Measurements from ENCODE around the gene TOP1. TPM values are rescaled to one million over a fixed set of nuclear protein-coding genes. Genes with fewer than 3 reads are reported as not detected.
A peak's percentile ranks its signal among the peaks of the same experiment; 100 is the strongest.

Gene TOP1
- total and polyA plus RNA-seq, 4 donors = 39.7 to 62.7 (median 51.7) TPM

DNA sequence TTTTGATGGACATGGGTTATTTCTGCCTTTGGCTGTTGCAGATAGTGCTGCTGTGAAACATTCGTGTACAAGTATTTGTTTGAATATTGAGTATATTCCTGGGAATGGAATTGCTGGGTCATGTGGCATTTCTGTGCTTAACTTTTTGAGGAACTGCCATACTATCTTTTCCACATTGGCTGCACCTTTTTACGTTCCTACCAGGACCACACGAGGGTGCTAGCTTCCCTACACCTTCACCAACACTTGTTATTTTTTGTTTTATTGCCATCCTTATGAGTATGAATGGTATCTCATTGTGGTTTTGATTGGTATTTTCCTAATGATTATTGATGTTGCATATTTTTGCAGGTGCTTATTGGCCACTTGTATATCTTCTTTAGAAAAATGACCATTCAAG lies 60.9 kb downstream of the TOP1 start:
- WGBS, 2 donors = 86 to 91% methylated on average over 3 of the region's 3 CpGs

DNA sequence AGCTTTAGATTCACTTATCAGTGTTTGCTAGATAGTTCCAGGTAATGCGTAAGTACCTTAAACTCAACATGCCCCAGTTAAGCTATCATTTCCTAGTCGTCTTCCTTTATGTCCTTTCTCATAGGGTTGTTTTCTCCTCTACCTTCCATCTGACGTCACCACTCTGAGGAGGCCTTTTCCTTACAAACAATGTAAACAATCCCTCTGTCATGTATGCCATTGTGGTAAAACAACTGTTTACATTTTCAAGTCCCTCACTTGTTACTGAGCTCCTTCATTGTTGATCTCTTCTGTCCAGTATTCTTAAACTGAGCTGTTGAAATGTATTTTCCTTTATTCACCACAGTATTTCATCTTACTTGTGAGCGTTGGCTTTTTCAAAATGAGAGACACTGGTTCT lies 63.3 kb downstream of the TOP1 start:
- Histone ChIP-seq H3K36me3 (ENCODE audit: control insufficient read depth in 4 of 4, insufficient read depth in 4 of 4, low read length in 4 of 4) (peaks cover 18 to 43% (median 38%) of the 10 kb centered on the region in 4 donors), H3K27ac (ENCODE audit: low read depth in 1 of 2, low read length in 1 of 2) (no peak overlapping the region)

More for the DNA sequence above, 60.9 kb downstream of the TOP1 start:
- Histone ChIP-seq H3K27me3 (ENCODE audit: control insufficient read depth in 3 of 3, insufficient read depth in 3 of 3, low read length in 2 of 3) (no peaks in the 10 kb centered on the region), H3K9me3 (ENCODE audit: control insufficient read depth in 4 of 4, insufficient read depth in 3 of 4, low read length in 3 of 4) (no peaks in the 10 kb centered on the region), H3K9ac (ENCODE audit: insufficient read depth in 1 of 2, low read length in 2 of 2) (no peak overlapping the region), H3K4me1 (ENCODE audit: control insufficient read depth in 5 of 5, insufficient read depth in 5 of 5, low read length in 5 of 5) (peaks cover 0 to 4% (median 0%) of the 10 kb centered on the region in 5 donors), H3K36me3 (ENCODE audit: control insufficient read depth in 4 of 4, insufficient read depth in 4 of 4, low read length in 4 of 4) (peaks cover 19 to 49% (median 35%) of the 10 kb centered on the region in 4 donors), H3K4me3 (no peak overlapping the region), H3K27ac (ENCODE audit: low read depth in 1 of 2, low read length in 1 of 2) (no peak overlapping the region)
- TF ChIP-seq, protein P1, sequence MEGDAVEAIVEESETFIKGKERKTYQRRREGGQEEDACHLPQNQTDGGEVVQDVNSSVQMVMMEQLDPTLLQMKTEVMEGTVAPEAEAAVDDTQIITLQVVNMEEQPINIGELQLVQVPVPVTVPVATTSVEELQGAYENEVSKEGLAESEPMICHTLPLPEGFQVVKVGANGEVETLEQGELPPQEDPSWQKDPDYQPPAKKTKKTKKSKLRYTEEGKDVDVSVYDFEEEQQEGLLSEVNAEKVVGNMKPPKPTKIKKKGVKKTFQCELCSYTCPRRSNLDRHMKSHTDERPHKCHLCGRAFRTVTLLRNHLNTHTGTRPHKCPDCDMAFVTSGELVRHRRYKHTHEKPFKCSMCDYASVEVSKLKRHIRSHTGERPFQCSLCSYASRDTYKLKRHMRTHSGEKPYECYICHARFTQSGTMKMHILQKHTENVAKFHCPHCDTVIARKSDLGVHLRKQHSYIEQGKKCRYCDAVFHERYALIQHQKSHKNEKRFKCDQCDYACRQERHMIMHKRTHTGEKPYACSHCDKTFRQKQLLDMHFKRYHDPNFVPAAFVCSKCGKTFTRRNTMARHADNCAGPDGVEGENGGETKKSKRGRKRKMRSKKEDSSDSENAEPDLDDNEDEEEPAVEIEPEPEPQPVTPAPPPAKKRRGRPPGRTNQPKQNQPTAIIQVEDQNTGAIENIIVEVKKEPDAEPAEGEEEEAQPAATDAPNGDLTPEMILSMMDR (IDR thresholded peaks at IDR 0.05; ENCODE audit: control extremely low read depth, extremely low read depth) = no peak
- no peak for ATAC-seq (ENCODE audit: insufficient read depth, low FRiP score)
- DNase-seq = no peak

DNA sequence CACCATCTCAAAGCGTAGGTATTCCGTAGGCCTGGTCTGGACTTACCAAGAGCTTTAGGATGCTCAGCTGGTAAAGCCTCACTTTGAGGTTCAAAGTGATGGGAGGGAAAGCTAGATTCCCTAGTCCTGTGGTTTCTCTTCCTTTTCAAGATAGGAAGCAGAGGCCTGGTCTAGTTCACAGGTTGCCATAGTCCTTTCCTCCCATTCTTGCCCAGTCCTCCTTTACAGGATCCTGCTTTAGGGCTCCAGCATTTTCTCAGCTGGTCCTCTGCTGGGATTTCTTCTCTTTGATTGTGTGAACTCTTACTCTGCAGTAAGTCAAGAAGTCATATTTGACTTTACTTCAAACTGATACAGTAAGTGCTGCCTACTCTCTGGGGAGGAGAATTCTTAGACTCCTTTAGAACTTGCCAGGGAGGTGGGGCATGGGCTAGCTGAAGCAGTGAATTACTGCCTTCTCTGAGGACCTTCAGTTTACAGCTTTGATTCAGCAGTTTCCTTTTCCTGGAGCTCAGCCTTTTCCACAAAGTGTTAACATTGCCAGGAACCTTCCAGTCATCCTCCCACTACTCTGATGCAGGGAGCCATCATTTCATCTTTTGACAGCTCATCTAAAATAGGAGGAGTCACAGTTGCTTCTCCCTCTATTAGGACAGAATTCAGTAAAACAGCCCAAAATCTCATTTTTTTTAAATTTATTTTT lies 65.9 kb downstream of the TOP1 start:
- Histone ChIP-seq H3K4me1 (ENCODE audit: control insufficient read depth in 5 of 5, insufficient read depth in 5 of 5, low read length in 5 of 5) (peaks cover 0 to 8% (median 0%) of the 10 kb centered on the region in 5 donors), H3K27me3 (ENCODE audit: control insufficient read depth in 3 of 3, insufficient read depth in 3 of 3, low read length in 2 of 3) (no peaks in the 10 kb centered on the region), H3K9ac (ENCODE audit: insufficient read depth in 1 of 2, low read length in 2 of 2) (no peak overlapping the region), H3K9me3 (ENCODE audit: control insufficient read depth in 4 of 4, insufficient read depth in 3 of 4, low read length in 3 of 4) (no peaks in the 10 kb centered on the region), H3K4me3 (no peak overlapping the region), H3K27ac (ENCODE audit: low read depth in 1 of 2, low read length in 1 of 2) (no peak overlapping the region), H3K36me3 (ENCODE audit: control insufficient read depth in 4 of 4, insufficient read depth in 4 of 4, low read length in 4 of 4) (peaks cover 21 to 55% (median 44%) of the 10 kb centered on the region in 4 donors)
- 98% methylated on average over 2 of the region's 2 CpGs for WGBS, 2 donors
- no peak for ATAC-seq (ENCODE audit: insufficient read depth, low FRiP score)
- DNase-seq = peak in 1 of 3 donors; percentile 13
- TF ChIP-seq, protein P1 (IDR thresholded peaks at IDR 0.05; ENCODE audit: control extremely low read depth, extremely low read depth) = no peak

More for the DNA sequence above, 63.3 kb downstream of the TOP1 start:
- H3K4me3 ChIP-seq = no peak overlapping the region
- ATAC-seq (ENCODE audit: insufficient read depth, low FRiP score) (no peak), DNase-seq (no peak)
- WGBS, 2 donors = 77 to 83% methylated on average over 4 of the region's 4 CpGs
- H3K9ac ChIP-seq (ENCODE audit: insufficient read depth in 1 of 2, low read length in 2 of 2) = no peak overlapping the region
- TF ChIP-seq, protein P1 (IDR thresholded peaks at IDR 0.05; ENCODE audit: control extremely low read depth, extremely low read depth) = no peak
- H3K9me3 ChIP-seq (ENCODE audit: control insufficient read depth in 4 of 4, insufficient read depth in 3 of 4, low read length in 3 of 4) = no peaks in the 10 kb centered on the region
- H3K27me3 ChIP-seq (ENCODE audit: control insufficient read depth in 3 of 3, insufficient read depth in 3 of 3, low read length in 2 of 3) = no peaks in the 10 kb centered on the region
- H3K4me1 ChIP-seq (ENCODE audit: control insufficient read depth in 5 of 5, insufficient read depth in 5 of 5, low read length in 5 of 5) = no peaks in the 10 kb centered on the region

Data from lung (tissue), 12 donors.